A673 (cell line): ENCODE measurements around the gene AP3S1.

ENCODE experiments used
- CTCF ChIP-seq: fragments of 300-800, 200-600 bp; sonication (generic); conservative IDR thresholded peaks from 2 replicates; pipeline ENCODE4 v1.5.1; 2017; ENCODE audit warnings: low read depth, mild to moderate bottlenecking, antibody characterized with exemption, low read length, moderate library complexity, mixed read lengths
- EZH2 ChIP-seq: fragments of 200-600 bp; sonication (generic); IDR thresholded peaks from 2 replicates; pipeline ENCODE4 v1.6.1; 2017; ENCODE audit warnings: borderline replicate concordance, low read depth, mild to moderate bottlenecking, mixed read lengths, antibody characterized with exemption, low read length; ENCODE audit not compliant: poor library complexity, severe bottlenecking

DNA sequence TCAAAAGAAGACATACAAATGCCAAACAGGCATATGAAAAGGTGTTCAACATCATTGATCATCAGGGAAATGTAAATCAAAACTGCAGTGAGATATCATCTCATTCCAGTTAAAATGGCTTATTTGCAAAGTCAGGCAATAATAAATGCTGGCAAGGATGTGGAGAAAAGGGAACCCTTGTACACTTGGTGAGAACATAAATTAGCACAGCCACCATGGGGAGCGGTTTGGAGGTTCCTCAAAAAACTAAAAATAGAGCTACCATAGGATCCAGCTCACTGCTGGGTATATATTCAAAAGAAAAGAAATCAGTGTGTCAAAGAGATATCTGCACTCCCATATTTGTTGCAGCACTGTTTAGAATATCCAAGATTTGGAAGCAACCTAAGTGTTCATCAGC is 50.3 kb downstream of the AP3S1 start:
- TF ChIP-seq CTCF (no peak), EZH2 (no peak)
